Stimulated activated CD8-positive, alpha-beta memory T cell treated with anti-CD3 and anti-CD28 coated beads, Interleukin-7, amount 100 ng/mL, for 4 hours (primary cell): ENCODE results near the gene CCDC18.
"Not testable (repeated sequence)": the region's sequence is repeated elsewhere in the genome, so short reads cannot be mapped to it uniquely, and the experiment has no call there.

Source experiments
- DNase-seq, 2 donors: peaks; one replicate each; pipeline ENCODE4 v3.0.0-alpha.2; 2020; ENCODE audit warnings: low read depth in 2 of 2

The CCDC18 gene

DNA sequence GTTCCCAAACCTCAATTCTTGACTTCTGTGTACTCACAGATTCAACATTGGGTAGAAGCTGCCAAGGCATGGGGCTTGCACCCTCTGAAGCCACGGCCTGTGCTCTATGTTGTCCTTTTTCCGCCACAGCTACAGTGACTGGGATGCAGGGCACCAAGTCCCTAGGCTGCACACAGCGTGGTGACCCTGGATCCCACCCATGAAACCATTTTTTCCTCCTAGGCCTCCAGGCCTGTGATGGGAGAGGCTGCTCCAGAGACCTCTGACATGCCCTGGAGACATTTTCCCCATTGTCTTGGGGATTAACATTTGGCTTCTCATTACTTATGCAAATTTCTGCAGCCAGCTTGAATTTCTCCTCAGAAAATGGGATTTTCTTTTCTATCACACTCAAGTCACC lies 62.7 kb downstream of the CCDC18 start:
- not testable (repeated sequence) for DNase-seq

DNA sequence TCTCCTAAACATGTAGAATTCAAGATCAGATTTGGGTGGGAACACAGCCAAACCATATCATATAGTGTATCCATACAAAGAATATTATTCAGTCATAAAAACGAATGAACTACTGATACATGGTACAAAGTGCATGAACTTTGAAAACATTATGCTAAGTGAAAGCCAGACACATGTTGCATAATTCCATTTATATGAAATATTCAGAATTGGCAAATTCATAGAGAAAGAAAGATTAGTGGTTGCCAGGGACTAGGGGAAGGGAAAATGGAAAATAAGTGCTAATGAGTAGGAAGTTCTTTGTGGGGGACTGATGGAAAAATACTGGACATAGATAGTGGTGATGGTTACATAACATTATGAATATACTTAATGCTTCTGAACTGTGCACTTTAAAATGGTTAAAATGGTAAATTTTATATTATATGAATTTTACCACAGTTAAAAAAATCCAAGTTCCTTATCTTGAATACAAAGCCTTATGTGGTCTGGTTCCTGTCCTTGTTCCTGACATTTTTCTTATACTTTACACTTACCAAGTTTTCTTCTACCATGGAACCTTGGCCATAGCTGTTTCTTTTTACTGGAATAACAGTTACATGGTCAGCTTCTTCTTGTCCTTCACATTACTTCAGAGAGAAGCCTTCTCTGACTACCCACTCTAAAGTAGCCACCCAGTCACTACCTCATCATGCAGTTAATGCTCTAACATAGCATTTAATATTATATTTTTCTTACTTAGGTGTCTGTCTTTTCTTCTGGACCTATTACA lies 64.0 kb downstream of the CCDC18 start:
- no peak for DNase-seq

DNA sequence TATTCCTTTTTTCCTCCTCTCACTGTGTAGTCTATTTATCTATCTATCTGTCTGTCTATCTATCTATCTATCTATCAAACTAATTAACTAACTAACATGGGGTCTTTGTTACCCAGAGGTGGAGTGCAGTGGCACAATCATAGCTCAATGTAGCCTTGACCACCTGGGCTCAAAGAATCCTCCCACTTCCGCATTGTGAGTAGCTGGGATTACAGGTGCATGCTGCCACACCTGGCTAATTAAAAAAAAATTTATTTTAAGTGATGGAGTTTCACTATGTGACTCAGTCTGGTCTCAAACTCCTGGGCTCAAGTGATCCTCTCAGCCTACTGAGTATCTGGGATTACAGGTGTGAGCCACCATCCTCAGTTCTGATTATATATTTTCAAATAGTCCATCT lies 71.4 kb downstream of the CCDC18 start:
- DNase-seq: no peak

DNA sequence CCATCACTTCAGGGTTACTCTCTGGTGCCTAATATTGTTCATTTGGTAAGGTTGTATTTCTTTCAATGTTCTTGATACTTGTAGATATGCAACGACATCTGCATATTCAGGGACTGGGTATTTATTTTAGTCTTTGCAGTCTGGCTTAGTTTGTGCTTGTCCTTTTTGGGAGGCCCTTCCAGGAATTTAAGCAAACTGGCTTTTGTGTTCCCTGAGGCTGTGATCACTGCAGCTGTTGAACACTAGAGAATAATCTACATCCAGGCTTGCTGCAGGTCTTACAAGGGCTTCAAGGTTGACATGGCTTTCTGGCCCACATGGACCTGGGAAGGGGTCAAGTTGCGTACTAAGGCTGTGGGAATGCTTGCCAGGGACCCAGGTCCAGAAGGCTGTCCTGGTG lies 72.1 kb downstream of the CCDC18 start:
- DNase-seq: no peak

DNA sequence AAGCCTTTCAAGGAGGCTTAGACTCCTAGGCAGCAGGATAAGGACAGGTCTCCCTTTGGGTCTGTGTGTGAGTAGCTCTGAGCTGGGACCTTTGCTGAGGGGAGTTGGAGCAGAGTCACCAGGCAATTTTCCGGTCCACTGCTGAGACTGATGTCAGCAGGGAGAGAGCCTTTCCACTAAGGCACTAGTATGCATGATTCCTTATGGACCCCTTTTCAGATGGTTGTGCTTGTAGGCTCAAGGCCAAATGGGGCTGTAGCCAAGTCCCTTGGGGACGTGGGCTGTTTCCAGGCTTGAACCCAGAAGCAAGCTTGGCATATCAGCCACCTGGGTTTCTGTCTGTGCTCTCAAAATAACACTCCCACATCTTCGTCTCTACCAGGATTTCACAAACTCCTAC lies 73.0 kb downstream of the CCDC18 start:
- no peak for DNase-seq

DNA sequence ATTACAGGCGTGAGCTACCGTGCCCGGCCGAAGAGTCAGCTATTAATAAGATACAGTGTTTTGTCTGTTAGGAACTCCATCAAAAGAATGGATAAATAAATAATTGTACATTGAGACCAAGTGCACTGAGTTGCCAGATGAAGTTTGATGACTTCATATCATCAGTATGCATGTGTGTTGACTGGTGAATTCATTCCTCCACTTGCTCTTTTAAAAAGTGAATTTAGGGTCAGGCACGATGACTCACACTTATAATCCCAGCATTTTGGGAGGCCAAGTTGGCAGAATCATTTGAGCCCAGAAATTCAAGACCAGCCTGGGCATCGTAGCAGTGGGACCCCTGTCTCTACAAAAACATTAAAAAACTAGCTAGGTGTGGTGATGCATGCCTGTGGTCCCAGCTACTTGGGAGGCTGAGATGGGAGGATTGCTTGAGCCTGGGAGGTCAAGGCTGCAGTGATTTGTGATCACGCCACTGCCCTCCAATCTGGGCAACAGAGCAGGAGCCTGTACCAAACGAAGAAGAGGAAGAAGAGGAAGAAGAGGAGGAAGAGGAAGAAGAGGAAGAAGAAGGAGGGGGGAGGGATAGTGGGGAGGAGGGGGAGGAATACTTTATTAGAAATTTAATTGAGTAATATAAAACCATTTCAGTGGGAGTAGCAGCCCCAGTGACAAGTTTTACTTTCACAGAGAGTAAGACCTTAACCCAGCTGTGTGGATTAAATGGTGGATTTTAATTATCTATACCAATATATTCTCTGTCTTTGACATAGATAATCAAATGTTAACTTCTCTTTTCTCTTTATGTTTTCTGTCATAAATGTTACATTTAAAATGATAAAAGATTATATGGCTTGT lies 74.9 kb downstream of the CCDC18 start:
- no peak for DNase-seq

- no peak for DNase-seq
These were observed 75.9 kb downstream of the CCDC18 start for GRCh38 chr1:93256433-93256832.

DNA sequence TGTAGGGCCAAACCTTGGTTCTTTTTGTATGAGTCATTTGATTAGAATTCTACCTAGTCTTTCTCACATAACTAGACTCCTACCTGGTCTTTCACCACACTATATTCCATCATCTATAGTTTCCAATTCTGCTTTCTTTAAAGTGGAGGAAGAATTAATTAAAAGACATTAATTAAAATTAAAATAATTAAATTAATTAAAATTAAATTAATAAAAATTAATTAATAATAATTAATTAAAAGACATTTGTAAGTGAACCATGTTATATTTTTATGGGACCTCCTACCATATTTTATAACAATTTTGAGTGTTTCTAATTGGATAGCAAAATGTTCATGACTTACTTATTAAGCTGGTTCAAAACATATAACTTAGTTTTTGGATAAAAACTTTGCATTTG lies 77.4 kb downstream of the CCDC18 start:
- no peak for DNase-seq

GRCh38 chr1:93260726-93261125 lies 80.2 kb downstream of the CCDC18 start:
- DNase-seq: not testable (repeated sequence)

- no peak for DNase-seq
These were observed 82.1 kb downstream of the CCDC18 start for GRCh38 chr1:93262645-93263044.

- not testable (repeated sequence) for DNase-seq
These were observed 88.4 kb downstream of the CCDC18 start for GRCh38 chr1:93268888-93269287.

- not testable (repeated sequence) for DNase-seq
These were observed 94.7 kb downstream of the CCDC18 start for GRCh38 chr1:93275262-93275633.

DNA sequence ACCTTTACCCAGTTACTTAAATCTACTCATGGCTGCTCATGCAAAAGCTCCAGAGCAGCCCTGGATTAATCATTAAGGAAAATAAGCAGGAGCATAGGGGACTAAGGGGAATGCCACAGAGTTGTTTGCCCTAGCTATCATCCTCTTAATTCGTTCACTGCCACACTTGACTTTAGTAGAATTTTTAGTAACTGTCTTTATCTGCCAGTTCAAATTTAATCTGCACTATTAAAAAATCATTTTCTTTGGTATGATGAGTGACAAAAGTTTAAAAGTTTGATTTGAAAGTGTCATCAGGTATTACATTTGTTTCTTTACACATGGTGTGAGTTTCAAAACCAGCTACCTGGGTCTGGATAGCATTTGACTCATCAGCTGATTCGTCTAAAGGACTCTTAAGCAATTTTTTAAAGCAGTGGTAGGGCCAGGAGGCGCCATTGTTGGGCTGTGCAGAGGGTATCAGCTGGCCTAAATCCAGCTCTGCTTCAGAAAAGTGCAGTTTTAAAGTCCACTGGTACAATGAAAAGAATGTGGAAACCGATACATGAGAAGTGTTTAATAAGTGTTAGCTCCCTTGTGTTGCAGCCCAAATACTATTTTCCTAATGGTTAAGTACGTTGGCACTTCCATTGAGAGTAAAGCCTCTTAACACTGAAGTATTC lies 95.2 kb downstream of the CCDC18 start:
- no peak for DNase-seq

- not testable (repeated sequence) for DNase-seq
These were observed 97.0 kb downstream of the CCDC18 start for GRCh38 chr1:93277530-93277929.

DNA sequence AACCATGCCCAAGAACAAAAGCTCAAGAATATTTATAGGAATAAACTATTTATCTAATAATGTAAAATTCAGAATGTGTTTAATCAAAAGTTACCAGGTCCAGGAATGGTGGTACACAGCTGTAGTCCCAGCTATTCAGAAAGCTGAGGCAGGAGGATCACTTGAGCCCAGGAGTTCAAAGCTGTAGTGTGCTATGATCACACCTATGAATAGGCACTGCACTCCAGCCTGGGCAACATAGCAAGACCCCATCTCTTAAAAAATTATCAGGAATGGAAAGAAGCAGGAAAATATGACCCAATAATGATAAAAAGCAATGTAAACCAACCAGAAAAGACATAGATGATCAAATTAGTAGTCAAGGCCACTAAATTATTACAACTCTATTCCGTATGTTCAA lies 103.0 kb downstream of the CCDC18 start:
- DNase-seq: no peak

- DNase-seq: no peak
These were observed 108.0 kb downstream of the CCDC18 start for GRCh38 chr1:93288558-93288957.

DNA sequence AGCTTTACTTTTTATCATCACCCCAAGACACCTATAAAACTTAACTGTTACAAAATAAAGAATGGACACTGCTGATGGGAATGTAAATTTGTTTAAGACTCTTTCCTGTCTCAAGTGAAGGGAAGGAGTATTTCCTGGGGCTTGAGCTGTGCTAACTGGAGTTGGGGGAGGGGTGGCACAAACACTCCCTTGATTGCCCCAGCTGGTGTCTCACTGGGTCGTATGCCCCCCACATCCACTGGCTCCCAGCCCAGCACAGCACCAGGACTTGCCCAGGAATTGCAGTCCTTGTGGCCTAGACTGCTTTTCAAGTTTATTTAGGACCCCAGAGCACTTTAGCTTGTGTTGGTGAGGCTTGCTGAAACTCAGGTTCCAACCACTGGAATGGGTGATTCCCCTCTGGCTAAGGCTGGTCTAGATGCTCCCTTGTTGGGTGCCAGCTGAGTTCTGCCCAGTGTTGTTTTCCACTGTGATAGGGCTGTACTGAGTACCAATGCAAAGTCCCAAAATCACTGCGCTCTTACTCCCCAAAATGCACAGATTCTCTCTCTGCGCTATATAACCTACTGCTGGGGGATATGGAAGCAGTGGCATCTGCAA lies 116.1 kb downstream of the CCDC18 start:
- DNase-seq: no peak

GRCh38 chr1:93301131-93301530 lies 120.6 kb downstream of the CCDC18 start:
- no peak for DNase-seq

DNA sequence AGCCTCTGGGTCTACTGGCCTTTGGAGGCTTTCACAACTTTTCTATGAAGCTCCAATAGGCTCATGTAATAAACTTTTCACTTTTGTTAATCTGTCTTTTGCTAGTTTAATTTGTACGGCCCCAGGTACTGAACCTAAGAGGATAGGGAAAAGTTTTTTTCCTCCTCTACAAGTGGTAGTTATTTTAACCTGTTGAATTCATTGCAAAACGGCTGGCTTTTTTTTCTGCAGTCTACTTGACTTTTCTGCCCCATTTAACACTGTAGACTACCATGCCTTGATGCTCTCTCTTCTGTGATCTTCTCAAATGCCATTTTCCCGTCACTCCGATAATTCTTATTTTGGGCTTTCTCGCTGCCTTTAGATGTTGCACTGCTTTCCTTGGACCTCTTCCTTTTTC lies 121.6 kb downstream of the CCDC18 start:
- DNase-seq: no peak

GRCh38 chr1:93304716-93305138 lies 124.2 kb downstream of the CCDC18 start:
- DNase-seq: peak; percentile 3 to 37

DNA sequence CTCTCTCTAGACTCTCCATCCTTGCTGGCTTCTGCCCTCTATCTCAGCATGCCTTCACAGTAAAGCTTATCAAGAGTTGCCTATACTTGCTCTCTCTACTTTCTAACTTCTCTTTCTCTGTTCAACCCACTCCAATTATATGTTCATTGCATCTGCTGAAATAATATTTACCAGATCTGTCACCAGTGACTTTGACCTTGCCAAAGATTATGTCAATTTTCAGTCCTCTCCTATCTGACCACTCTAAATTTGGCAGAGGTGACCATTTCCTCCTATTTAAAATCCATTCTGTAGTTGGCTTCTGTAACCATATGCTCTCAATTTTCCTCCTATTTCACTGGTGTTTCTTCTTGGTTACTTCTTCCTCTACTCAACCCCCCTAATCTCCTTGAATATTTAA lies 126.4 kb downstream of the CCDC18 start:
- no peak for DNase-seq

DNA sequence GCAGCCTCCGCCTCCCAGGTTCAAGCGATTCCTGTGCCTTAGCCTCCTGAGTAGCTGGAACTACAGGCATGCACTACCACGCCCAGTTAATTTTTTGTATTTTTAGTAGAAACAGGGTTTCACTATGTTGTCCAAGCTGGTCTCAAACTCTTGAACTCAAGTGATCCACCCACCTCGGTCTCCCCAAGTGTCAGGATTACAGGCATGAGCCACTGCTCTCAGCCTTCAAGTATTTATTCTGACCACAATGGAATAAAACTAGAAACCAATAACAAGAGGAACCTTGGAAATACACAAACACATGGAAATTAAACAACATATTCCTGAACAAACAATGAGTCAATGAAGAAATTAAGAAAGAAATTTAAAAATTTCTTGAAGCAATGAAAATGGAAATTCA lies 132.5 kb downstream of the CCDC18 start:
- no peak for DNase-seq
